Measurements from ENCODE around the gene JCHAIN. TPM values are rescaled to one million over a fixed set of nuclear protein-coding genes. Genes with fewer than 3 reads are reported as not detected.

JCHAIN gene
- polyA plus RNA-seq, 2 of the 4 experiments (the other 2 are of a cell fraction), result 0.17 to 0.22 TPM

DNA sequence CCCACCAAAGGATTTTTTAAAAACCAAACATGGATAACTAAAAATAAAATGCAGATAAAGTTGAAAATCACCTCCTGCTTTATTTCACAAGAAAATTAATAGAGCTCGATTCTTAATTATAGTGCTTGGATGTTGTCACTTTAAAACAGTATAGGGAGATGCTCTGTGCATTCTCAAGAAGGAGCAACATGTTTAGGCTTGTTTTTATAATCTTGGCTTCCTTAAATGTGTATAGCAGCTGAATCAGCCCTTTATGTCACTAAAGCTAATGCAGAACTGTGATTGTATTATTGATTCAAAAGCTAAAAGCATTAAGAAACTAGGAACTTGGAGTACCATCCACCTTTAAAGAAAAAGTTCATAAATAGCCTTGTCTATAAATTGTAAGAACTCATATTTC lies 35.0 kb upstream of the JCHAIN start:
- Histone ChIP-seq H3K4me3 (no peak overlapping the region), H3K27ac (no peak overlapping the region), H3K9me3 (no peaks in the 10 kb centered on the region), H3K4me2 (no peak overlapping the region), H3K4me1 (peaks cover 10% of the 10 kb centered on the region; the same call in 2 of the 3 replicates)
- ATAC-seq (no peak), DNase-seq (ENCODE audit: low read depth in 1 of 2, low spot score in 1 of 2) (no peak), FAIRE-seq (no peak)
- POLR2A ChIA-PET, result no interaction called here
- CTCF ChIA-PET, result interaction anchor here (1.6 kb wide), 1 partner anchor 12 kb away, joined by 10 read pairs; the partner anchor contains the start of gene UTP3
- no peak for TF ChIP-seq RNF2 (IDR thresholded peaks at IDR 0.05; ENCODE audit: borderline replicate concordance, low read depth)
- no peak for TF ChIP-seq ZNF302 (CRISPR knock-in tag; IDR thresholded peaks at IDR 0.05)
- TF ChIP-seq, protein P1, sequence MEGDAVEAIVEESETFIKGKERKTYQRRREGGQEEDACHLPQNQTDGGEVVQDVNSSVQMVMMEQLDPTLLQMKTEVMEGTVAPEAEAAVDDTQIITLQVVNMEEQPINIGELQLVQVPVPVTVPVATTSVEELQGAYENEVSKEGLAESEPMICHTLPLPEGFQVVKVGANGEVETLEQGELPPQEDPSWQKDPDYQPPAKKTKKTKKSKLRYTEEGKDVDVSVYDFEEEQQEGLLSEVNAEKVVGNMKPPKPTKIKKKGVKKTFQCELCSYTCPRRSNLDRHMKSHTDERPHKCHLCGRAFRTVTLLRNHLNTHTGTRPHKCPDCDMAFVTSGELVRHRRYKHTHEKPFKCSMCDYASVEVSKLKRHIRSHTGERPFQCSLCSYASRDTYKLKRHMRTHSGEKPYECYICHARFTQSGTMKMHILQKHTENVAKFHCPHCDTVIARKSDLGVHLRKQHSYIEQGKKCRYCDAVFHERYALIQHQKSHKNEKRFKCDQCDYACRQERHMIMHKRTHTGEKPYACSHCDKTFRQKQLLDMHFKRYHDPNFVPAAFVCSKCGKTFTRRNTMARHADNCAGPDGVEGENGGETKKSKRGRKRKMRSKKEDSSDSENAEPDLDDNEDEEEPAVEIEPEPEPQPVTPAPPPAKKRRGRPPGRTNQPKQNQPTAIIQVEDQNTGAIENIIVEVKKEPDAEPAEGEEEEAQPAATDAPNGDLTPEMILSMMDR (IDR thresholded peaks at IDR 0.05), result no peak
- no peak for TF ChIP-seq RARB (CRISPR knock-in tag; IDR thresholded peaks at IDR 0.05)
- no peak for TF ChIP-seq TFCP2L1 (CRISPR knock-in tag; IDR thresholded peaks at IDR 0.05)
- TF ChIP-seq SMC3 (IDR thresholded peaks at IDR 0.05), result no peak
- TF ChIP-seq JUN (IDR thresholded peaks at IDR 0.05), result no peak
- TF ChIP-seq, protein P2, sequence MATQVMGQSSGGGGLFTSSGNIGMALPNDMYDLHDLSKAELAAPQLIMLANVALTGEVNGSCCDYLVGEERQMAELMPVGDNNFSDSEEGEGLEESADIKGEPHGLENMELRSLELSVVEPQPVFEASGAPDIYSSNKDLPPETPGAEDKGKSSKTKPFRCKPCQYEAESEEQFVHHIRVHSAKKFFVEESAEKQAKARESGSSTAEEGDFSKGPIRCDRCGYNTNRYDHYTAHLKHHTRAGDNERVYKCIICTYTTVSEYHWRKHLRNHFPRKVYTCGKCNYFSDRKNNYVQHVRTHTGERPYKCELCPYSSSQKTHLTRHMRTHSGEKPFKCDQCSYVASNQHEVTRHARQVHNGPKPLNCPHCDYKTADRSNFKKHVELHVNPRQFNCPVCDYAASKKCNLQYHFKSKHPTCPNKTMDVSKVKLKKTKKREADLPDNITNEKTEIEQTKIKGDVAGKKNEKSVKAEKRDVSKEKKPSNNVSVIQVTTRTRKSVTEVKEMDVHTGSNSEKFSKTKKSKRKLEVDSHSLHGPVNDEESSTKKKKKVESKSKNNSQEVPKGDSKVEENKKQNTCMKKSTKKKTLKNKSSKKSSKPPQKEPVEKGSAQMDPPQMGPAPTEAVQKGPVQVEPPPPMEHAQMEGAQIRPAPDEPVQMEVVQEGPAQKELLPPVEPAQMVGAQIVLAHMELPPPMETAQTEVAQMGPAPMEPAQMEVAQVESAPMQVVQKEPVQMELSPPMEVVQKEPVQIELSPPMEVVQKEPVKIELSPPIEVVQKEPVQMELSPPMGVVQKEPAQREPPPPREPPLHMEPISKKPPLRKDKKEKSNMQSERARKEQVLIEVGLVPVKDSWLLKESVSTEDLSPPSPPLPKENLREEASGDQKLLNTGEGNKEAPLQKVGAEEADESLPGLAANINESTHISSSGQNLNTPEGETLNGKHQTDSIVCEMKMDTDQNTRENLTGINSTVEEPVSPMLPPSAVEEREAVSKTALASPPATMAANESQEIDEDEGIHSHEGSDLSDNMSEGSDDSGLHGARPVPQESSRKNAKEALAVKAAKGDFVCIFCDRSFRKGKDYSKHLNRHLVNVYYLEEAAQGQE (IDR thresholded peaks at IDR 0.05), result no peak
- no peak for TF ChIP-seq FOSL2 (IDR thresholded peaks at IDR 0.05)
- no peak for TF ChIP-seq FOSL2 (CRISPR knock-in tag; IDR thresholded peaks at IDR 0.05)
- TF ChIP-seq NFE2L2 (conservative IDR thresholded peaks at IDR 0.05; ENCODE audit: low read length), result no peak
- no peak for TF ChIP-seq FOXS1 (CRISPR knock-in tag; IDR thresholded peaks at IDR 0.05)
- TF ChIP-seq HDAC2 (IDR thresholded peaks at IDR 0.05), result no peak
- no peak for TF ChIP-seq NR3C1 (IDR thresholded peaks at IDR 0.05)
- no peak for TF ChIP-seq POLR2A (IDR thresholded peaks at IDR 0.05; ENCODE audit: low read length)
- no peak for TF ChIP-seq KDM5A (IDR thresholded peaks at IDR 0.05)
- TF ChIP-seq ZSCAN20 (CRISPR knock-in tag; IDR thresholded peaks at IDR 0.05), result no peak
- no peak for TF ChIP-seq RAD21 (conservative IDR thresholded peaks at IDR 0.05 in 1 of 2, IDR thresholded peaks at IDR 0.05 in 1 of 2)
- TF ChIP-seq, protein P3, sequence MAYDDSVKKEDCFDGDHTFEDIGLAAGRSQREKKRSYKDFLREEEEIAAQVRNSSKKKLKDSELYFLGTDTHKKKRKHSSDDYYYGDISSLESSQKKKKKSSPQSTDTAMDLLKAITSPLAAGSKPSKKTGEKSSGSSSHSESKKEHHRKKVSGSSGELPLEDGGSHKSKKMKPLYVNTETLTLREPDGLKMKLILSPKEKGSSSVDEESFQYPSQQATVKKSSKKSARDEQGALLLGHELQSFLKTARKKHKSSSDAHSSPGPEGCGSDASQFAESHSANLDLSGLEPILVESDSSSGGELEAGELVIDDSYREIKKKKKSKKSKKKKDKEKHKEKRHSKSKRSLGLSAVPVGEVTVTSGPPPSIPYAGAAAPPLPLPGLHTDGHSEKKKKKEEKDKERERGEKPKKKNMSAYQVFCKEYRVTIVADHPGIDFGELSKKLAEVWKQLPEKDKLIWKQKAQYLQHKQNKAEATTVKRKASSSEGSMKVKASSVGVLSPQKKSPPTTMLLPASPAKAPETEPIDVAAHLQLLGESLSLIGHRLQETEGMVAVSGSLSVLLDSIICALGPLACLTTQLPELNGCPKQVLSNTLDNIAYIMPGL (CRISPR knock-in tag; IDR thresholded peaks at IDR 0.05; ENCODE audit: borderline replicate concordance), result no peak
- no peak for TF ChIP-seq NPAS2 (CRISPR knock-in tag; IDR thresholded peaks at IDR 0.05; ENCODE audit: borderline replicate concordance)
- WGBS (ENCODE audit: missing lambda C conversion rate), result 86% methylated on average over 1 of the region's 1 CpG

DNA sequence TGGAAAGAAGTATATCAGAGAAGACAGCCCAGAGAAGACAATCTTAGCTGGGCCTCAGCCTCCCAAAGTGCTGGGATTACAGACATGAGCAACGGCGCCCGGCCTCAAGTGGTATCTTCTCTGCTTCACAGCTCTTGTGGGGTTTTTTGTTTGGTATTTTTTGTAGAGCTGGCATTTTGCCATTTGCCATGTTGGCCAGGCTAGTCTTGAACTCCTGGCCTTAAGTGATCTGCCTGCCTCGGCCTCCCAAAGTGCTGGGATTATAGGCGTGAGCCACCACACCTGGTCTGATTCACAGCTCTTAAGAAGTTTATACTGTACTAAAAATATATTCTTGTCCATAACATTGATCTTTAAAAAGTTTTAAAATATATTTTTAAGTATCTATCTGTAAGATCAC lies 34.4 kb upstream of the JCHAIN start:
- no peak for ATAC-seq
- DNase-seq (ENCODE audit: low read depth in 1 of 2, low spot score in 1 of 2), result no peak
- Histone ChIP-seq H3K4me3 (no peak overlapping the region), H3K27ac (no peak overlapping the region), H3K4me1 (peaks cover 10% of the 10 kb centered on the region; the same call in 2 of the 3 replicates), H3K9me3 (no peaks in the 10 kb centered on the region), H3K4me2 (no peak overlapping the region)
- ChIA-PET POLR2A (no interaction called here), CTCF (interaction anchor here (1.0 to 1.6 kb wide), 2 partner anchors 8 to 12 kb away, joined by 3 to 10 read pairs; partner anchors contain the start of gene UTP3)
- 84% methylated on average over 5 of the region's 5 CpGs for WGBS (ENCODE audit: missing lambda C conversion rate)
- FAIRE-seq, result no peak
- TF ChIP-seq ESRRA (IDR thresholded peaks at IDR 0.05; ENCODE audit: borderline replicate concordance, low read length) (no peak), HOXA7 (CRISPR knock-in tag; IDR thresholded peaks at IDR 0.05) (no peak), HEYL (CRISPR knock-in tag; IDR thresholded peaks at IDR 0.05) (no peak), HOXB13 (CRISPR knock-in tag; IDR thresholded peaks at IDR 0.05; ENCODE audit: low read depth) (no peak), FOXS1 (CRISPR knock-in tag; IDR thresholded peaks at IDR 0.05) (no peak), CBX8 (IDR thresholded peaks at IDR 0.05) (no peak), EHF (CRISPR knock-in tag; IDR thresholded peaks at IDR 0.05) (no peak), RNF2 (IDR thresholded peaks at IDR 0.05; ENCODE audit: borderline replicate concordance, low read depth) (no peak), MAFK (IDR thresholded peaks at IDR 0.05; ENCODE audit: partially characterized antibody) (no peak), KDM1A (IDR thresholded peaks at IDR 0.05; ENCODE audit: low read depth) (no peak), ZFP36 (IDR thresholded peaks at IDR 0.05; ENCODE audit: borderline replicate concordance, partially characterized antibody) (no peak), FOSL2 (IDR thresholded peaks at IDR 0.05) (no peak), FOSL2 (CRISPR knock-in tag; IDR thresholded peaks at IDR 0.05) (no peak), POLR2A (IDR thresholded peaks at IDR 0.05; ENCODE audit: low read length) (no peak)
- TF ChIP-seq, protein P4, sequence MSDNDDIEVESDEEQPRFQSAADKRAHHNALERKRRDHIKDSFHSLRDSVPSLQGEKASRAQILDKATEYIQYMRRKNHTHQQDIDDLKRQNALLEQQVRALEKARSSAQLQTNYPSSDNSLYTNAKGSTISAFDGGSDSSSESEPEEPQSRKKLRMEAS (IDR thresholded peaks at IDR 0.05), result no peak
- TF ChIP-seq, protein P1 (IDR thresholded peaks at IDR 0.05), result no peak

All from A549 (cell line).